Measurements from ENCODE around the gene TESK2.
"Not testable (repeated sequence)": the region's sequence is repeated elsewhere in the genome, so short reads cannot be mapped to it uniquely, and the experiment has no call there.

TESK2 gene

GRCh38 chr1:45470306-45470798 is 20.6 kb downstream of the TESK2 start:
- no peak for DNase-seq

DNA sequence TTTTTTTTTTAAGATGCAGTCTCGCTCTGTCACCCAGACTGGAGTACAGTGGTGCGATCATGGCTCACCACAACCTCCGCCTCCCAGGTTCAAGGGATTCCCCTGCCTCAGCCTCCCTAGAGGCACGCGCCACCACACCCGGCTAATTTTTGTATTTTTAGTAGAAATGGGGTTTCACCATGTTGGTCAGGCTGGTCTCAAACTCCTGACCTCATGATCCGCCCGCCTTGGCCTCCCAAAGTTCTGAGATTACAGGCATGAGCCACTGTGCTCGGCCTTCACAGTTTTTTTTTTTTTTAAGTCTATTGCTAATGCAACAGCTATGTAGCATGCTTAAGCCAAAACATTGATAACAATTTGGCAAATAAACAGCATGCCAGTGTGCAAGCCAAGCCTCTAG is 23.6 kb downstream of the TESK2 start:
- DNase-seq, result not testable (repeated sequence)

DNA sequence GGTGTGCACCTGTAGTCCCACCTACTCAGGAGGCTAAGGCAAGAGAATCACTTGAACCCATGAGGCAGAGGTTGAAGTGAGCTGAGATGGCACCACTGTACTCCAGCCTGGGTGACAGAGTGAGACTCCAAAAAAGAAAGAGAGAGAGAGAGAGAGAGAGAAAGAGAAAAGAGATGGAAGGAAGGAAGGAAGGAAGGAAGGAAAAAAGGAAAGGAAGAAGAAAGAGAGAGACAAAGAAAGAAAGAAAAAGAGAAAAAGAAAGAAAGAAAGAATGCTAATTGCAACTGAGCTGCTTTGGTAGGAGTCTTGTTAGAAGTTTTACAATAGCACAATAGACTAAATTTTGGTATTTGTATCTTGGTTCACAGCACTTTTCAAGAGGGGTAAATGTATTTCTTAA is 25.7 kb downstream of the TESK2 start:
- no peak for DNase-seq

DNA sequence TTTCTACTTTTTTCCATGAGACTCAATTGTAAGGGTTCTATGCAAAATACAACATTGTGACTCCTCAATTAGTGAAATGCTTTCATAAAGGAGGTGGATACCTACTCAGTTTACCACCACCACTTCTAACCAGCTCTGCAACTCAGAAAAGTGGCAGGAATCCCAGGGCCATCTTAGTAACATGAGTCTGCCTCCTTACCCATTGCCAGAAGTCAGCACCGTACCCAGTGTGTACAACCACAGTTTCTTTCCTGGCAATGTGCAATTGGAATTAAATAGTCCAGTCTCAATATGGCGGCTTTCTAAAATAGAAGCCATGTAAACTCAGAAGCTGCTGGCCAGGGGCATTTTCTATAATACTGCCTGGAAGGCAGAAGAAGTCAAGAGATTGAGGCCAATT is 32.1 kb downstream of the TESK2 start:
- DNase-seq, result no peak

DNA sequence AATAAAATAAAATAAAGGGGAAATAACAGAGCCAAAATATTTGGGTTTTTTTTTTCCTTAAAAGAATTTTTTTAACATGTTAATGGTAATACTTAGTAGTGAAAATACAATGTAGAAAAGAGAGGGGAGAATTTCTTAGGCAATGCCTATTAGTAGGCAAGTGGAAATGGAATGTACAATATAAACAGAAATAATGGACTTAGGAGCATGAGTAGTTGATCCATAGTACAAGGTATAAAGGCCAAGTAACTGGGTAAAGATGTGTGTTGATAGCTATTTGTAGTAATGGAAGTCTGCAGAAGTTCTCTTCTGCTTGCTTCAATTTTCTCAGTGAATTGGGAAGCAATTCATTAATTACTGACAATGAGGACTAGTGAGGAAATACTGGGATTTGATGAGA is 34.4 kb downstream of the TESK2 start:
- no peak for DNase-seq

DNA sequence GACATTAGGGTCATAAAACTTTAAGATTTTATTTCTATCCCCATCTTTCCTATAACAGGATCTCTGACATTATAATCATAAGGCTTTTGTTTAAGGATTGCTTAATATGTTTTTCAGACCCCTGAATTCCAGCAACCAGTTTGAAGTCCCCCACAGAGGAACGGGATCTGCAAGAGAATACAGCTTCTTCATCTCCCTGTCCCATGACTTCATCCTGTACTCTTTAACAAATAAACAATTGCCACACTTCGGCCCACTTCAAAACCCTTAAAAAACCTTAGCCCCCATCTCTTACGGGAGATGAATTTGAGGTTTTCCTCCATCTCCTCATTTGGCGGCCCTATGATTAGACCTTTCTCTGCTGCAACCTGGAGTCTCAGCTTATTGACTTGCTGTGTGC is 35.8 kb downstream of the TESK2 start:
- no peak for DNase-seq

GRCh38 chr1:45454464-45454863 is 36.5 kb downstream of the TESK2 start:
- no peak for DNase-seq

DNA sequence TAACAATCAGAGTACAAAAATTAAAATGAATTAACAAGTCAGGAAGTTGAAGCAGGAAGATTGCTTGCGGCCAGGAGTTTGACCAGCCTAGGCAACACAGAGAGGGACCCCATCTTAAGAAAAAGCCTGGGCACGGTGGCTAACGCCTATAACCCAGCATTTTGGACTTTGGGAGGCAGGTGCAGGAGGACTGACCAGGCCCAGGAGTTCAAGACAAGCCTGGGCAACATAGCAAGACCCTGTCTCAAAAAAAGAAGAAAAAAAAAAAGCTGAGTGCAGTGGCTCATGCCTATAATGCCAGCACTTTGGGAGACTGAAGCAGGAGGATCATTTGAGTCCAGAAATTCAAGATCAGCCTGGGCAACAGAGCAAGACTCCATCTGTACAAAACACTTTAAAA is 38.5 kb downstream of the TESK2 start:
- no peak for DNase-seq

GRCh38 chr1:45448357-45448756 is 42.6 kb downstream of the TESK2 start:
- no peak for DNase-seq

DNA sequence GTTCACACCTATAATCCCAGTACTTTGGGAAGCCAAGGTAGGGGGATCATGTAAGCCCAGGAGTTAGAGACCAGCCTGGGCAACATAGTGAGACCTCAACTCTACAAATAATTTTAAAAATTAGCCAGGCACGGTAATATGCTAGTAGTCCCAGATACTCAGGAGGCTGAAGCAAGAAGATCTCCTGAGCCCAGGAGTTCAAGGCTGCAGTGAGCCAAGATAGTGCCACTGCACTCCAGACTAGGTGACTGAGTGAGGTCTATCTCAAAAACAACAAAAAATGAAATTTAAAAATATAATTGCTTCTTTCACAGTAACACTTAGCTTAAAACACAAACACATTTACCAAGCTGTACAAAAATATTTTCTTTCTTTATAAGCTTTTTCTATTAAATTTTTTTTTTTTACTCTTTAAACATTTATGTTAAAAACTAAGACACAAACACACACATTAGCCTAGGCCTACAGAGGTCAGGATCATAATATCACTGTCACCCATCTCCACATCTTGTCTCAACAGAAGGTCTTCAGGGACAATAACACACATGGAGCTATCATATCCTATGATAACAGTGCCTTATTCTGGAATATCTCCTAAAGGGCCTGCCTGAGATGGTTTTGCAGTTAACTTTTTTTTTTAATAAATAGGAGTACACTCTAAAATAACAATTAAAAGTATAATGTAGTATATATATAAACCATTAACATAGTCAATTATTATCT is 43.9 kb downstream of the TESK2 start:
- no peak for DNase-seq

DNA sequence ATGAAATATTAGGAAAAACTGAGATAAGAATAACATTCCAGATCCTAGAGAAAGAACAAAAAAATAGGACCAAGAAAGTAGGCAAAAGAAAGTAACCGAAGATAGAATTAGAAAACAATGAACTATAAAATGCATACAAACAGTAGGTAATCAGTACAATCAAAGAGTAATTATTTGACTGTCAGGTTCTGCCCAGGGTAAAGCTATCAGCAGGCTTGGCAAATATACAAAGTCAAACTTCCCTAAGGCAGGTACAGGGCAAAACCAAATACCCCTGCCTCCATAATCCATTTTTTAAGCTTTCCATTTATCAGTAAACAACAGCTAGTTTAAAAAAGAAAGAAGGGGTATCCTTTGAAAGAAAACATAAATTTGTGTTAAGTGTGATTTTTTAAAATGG is 44.4 kb downstream of the TESK2 start:
- DNase-seq, result no peak

DNA sequence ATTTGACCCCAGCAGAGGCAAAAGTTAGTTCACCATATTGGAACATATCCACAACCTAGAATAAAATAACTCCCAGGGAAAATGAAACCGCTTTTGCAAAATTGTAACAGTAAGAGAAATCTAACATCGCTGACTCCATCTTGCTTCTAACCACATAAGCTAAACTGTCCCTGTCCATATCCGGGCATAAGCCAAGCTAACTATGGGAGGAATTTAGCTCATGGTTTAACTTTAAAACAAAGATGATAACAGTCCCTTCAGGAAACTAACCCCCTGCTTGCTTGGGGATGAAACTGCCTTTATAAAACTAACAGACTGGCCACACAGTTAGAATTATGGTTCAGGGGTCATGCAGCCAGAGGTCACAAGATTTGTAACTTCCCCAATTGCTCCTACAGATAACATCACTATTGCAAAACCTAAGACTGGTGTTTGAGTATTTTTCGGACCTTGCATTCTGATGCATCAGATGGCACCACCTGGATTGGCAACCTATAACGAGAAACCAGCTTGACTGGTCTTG is 46.3 kb downstream of the TESK2 start:
- DNase-seq, result no peak

GRCh38 chr1:45443580-45444446 is 47.1 kb downstream of the TESK2 start:
- no peak for DNase-seq

GRCh38 chr1:45442272-45442671 is 48.7 kb downstream of the TESK2 start:
- no peak for DNase-seq

GRCh38 chr1:45437323-45437722 is 53.6 kb downstream of the TESK2 start:
- DNase-seq, result no peak

DNA sequence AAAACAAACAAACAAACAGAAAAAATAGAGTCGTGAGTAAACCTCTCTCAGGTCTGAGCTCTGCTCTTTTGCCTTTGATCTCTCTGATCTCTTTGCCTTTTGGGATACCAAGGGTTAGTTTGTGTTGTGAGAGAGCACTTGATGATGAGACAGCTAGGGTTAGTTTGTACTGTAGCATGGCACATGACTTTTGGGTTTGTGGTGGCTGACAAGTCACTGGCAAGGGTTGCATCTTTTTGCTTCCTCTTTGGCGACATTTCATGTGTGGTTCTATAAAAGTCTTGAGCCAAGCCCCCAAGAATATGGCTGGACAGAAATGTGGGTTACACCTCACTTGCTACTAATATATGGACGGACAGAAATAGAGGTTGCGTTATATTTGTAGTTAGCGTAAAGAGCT is 60.5 kb downstream of the TESK2 start:
- DNase-seq, result no peak

GRCh38 chr1:45429561-45430159 is 61.3 kb downstream of the TESK2 start:
- DNase-seq, result no peak

GRCh38 chr1:45423906-45424678 is 66.9 kb downstream of the TESK2 start:
- DNase-seq, result no peak

GRCh38 chr1:45421935-45422334 is 69.0 kb downstream of the TESK2 start:
- no peak for DNase-seq

- no peak for DNase-seq
Measured at GRCh38 chr1:45414746-45415145, 76.2 kb downstream of the TESK2 start.

- DNase-seq, result no peak
Measured at GRCh38 chr1:45412899-45413298, 78.1 kb downstream of the TESK2 start.

- DNase-seq, result no peak
Measured at GRCh38 chr1:45411510-45411899, 79.5 kb downstream of the TESK2 start.
